SK-N-SH treated with all-trans-retinoic acid at 6 μM for 48 hours (cell line): Measurements from ENCODE around the gene TADA3.

Experiments used
- ATAC-seq: fragments of 200-7000 bp; cut with Tn5 transposase; 3 replicates; pipeline ENCODE4 v1.9.1; 2020; ENCODE audit warnings: mild to moderate bottlenecking, moderate library complexity
- ARNTL ChIP-seq: fragments of 450-650 bp; formaldehyde crosslinking; IDR thresholded peaks from 2 replicates; pipeline ENCODE4 v1.5.0; 2020; ENCODE audit warnings: low read depth, mild to moderate bottlenecking, moderate library complexity, borderline replicate concordance
- BACH2 ChIP-seq: fragments of 250-450 bp; sonication (Bioruptor Pico); IDR thresholded peaks from 2 replicates; pipeline ENCODE4 v1.9.0; 2021; ENCODE audit warnings: mild to moderate bottlenecking, borderline replicate concordance
- CSDC2 ChIP-seq: fragments of 250-450 bp; sonication (Bioruptor Pico); IDR thresholded peaks from 2 replicates; pipeline ENCODE4 v1.5.0; 2020; ENCODE audit warnings: mild to moderate bottlenecking, moderate library complexity
- ESRRG ChIP-seq: fragments of 250-450 bp; sonication (Bioruptor Pico); IDR thresholded peaks from 2 replicates; pipeline ENCODE4 v1.6.1; 2021; ENCODE audit warnings: mild to moderate bottlenecking
- GLIS3 ChIP-seq: fragments of 250-450 bp; sonication (Bioruptor Pico); IDR thresholded peaks from 2 replicates; pipeline ENCODE4 v1.5.0; 2020; ENCODE audit warnings: mild to moderate bottlenecking, moderate library complexity
- ISL1 ChIP-seq: fragments of 250-450 bp; sonication (Bioruptor Pico); IDR thresholded peaks from 2 replicates; pipeline ENCODE4 v2.1.2; 2022; ENCODE audit warnings: mild to moderate bottlenecking, moderate library complexity
- OSR1 ChIP-seq: fragments of 250-450 bp; sonication (Bioruptor Pico); IDR thresholded peaks from 2 replicates; pipeline ENCODE4 v1.8.0; 2022; ENCODE audit warnings: moderate library complexity, mild to moderate bottlenecking, inconsistent platforms
- PPARA ChIP-seq: fragments of 250-450 bp; sonication (Bioruptor Pico); IDR thresholded peaks from 2 replicates; pipeline ENCODE4 v1.5.0; 2020; ENCODE audit warnings: mild to moderate bottlenecking, borderline replicate concordance
- RARB ChIP-seq: fragments of 250-450 bp; sonication (Bioruptor Pico); IDR thresholded peaks from 2 replicates; pipeline ENCODE4 v1.8.0; 2021; ENCODE audit warnings: mild to moderate bottlenecking, moderate library complexity
- SNAI2 ChIP-seq: fragments of 250-450 bp; sonication (Bioruptor Pico); IDR thresholded peaks from 2 replicates; pipeline ENCODE4 v1.5.0; 2020; ENCODE audit warnings: mild to moderate bottlenecking, moderate library complexity
- TCF4 ChIP-seq: fragments of 250-450 bp; sonication (Bioruptor Pico); IDR thresholded peaks from 2 replicates; pipeline ENCODE4 v1.8.0; 2021; ENCODE audit warnings: mild to moderate bottlenecking, moderate library complexity, borderline replicate concordance
- TOX ChIP-seq: fragments of 250-450 bp; sonication (Bioruptor Pico); IDR thresholded peaks from 2 replicates; pipeline ENCODE4 v1.8.0; 2021; ENCODE audit warnings: mild to moderate bottlenecking, moderate library complexity, borderline replicate concordance
- ZC3H10 ChIP-seq: fragments of 250-450 bp; sonication (Bioruptor Pico); IDR thresholded peaks from 2 replicates; pipeline ENCODE4 v1.5.1; 2021; ENCODE audit warnings: mild to moderate bottlenecking, moderate library complexity
- ZFP3 ChIP-seq: fragments of 250-450 bp; sonication (Bioruptor Pico); IDR thresholded peaks from 2 replicates; pipeline ENCODE4 v1.5.0; 2020; ENCODE audit warnings: mild to moderate bottlenecking, moderate library complexity
- ZFP30 ChIP-seq: fragments of 450-650 bp; formaldehyde crosslinking; IDR thresholded peaks from 2 replicates; pipeline ENCODE4 v1.5.0; 2022; ENCODE audit warnings: mild to moderate bottlenecking, moderate library complexity
- ZNF565 ChIP-seq: fragments of 450-650 bp; formaldehyde crosslinking; conservative IDR thresholded peaks from 2 replicates; pipeline ENCODE4 v1.5.0; 2020; ENCODE audit warnings: low read depth, mild to moderate bottlenecking, moderate library complexity
- ZNF70 ChIP-seq: fragments of 450-650 bp; formaldehyde crosslinking; IDR thresholded peaks from 2 replicates; pipeline ENCODE4 v1.5.0; 2020; ENCODE audit warnings: mild to moderate bottlenecking, moderate library complexity
- ZNF8 ChIP-seq: fragments of 450-650 bp; formaldehyde crosslinking; IDR thresholded peaks from 2 replicates; pipeline ENCODE4 v1.5.0; 2020; ENCODE audit warnings: mild to moderate bottlenecking, moderate library complexity
- TF ChIP-seq, protein P1 (sequence below): fragments of 250-450 bp; sonication (Bioruptor Pico); IDR thresholded peaks from 2 replicates; pipeline ENCODE4 v1.8.0; 2021; ENCODE audit warnings: low read depth, mild to moderate bottlenecking, moderate library complexity, borderline replicate concordance
- TF ChIP-seq, protein P2 (sequence below): fragments of 250-450 bp; sonication (Bioruptor Pico); IDR thresholded peaks from 2 replicates; pipeline ENCODE4 v1.5.1; 2021; ENCODE audit warnings: mild to moderate bottlenecking, moderate library complexity
- TF ChIP-seq, protein P3 (sequence below): fragments of 250-450 bp; sonication (Bioruptor Pico); IDR thresholded peaks from 2 replicates; pipeline ENCODE4 v1.5.0; 2020; ENCODE audit warnings: mild to moderate bottlenecking, moderate library complexity
- TF ChIP-seq, protein P4 (sequence below): fragments of 250-450 bp; sonication (Bioruptor Pico); IDR thresholded peaks from 2 replicates; pipeline ENCODE4 v1.5.1; 2020; ENCODE audit warnings: low read depth, mild to moderate bottlenecking, moderate library complexity

The TADA3 gene

DNA sequence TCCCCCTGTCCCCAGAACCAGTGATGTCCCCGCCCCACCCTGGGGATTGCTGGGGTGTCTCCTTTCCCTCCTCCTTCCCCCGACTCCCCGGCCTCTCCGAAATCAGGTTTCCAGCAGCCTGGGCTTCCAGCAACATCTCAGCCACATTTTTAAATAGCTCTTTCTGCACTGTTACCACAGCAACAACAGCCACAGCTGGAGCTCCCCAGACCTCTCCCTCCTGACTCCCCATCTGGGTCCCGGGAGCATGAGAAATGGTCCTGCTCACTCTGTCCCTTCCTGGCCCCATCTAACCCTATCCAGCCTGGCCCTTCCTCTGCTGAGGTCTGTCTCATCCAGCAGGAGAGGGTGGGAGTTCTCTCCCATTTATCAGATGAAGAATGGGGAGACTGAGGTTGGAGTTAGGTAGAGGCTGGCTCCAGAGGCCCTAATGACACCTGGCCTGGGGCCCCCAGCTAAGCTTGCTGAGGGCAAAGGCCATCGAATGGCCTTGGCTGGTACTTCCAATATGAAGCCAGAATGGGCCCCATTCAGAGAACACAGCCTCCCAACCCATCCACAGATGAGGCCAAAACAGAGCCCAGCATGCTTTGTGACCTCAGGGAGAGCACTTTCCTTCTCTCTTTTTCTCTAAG, 24.0 kb downstream of the TADA3 start (continued):
- TF ChIP-seq, protein P1, sequence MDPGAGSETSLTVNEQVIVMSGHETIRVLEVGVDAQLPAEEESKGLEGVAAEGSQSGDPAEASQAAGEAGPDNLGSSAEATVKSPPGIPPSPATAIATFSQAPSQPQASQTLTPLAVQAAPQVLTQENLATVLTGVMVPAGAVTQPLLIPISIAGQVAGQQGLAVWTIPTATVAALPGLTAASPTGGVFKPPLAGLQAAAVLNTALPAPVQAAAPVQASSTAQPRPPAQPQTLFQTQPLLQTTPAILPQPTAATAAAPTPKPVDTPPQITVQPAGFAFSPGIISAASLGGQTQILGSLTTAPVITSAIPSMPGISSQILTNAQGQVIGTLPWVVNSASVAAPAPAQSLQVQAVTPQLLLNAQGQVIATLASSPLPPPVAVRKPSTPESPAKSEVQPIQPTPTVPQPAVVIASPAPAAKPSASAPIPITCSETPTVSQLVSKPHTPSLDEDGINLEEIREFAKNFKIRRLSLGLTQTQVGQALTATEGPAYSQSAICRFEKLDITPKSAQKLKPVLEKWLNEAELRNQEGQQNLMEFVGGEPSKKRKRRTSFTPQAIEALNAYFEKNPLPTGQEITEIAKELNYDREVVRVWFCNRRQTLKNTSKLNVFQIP (CRISPR knock-in tag), result no peak
- TF ChIP-seq, protein P2, sequence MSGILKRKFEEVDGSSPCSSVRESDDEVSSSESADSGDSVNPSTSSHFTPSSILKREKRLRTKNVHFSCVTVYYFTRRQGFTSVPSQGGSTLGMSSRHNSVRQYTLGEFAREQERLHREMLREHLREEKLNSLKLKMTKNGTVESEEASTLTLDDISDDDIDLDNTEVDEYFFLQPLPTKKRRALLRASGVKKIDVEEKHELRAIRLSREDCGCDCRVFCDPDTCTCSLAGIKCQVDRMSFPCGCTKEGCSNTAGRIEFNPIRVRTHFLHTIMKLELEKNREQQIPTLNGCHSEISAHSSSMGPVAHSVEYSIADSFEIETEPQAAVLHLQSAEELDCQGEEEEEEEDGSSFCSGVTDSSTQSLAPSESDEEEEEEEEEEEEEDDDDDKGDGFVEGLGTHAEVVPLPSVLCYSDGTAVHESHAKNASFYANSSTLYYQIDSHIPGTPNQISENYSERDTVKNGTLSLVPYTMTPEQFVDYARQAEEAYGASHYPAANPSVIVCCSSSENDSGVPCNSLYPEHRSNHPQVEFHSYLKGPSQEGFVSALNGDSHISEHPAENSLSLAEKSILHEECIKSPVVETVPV, result no peak
- no peak for TF ChIP-seq BACH2
- TF ChIP-seq, all 23 proteins: peak for 0

DNA sequence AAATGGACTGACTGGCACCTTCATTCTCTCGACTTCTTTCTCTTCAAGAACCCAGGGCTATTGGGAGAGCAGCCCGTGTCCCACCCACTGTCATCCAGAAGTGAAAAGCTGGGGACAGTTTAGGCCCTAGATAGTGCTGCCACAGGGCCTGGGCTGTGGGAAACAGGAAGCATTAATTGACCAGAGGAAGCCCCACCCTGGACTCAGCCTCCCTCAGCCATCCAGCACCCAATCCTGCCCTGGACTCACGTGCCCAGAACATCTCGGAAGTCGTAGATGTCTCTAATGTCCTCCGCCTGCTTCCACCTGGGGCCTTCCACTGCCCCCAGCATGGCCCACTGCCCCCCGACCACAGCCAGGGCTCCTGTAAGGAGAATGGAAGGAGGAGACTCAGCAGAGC, 24.9 kb downstream of the TADA3 start:
- ATAC-seq, result no peak
- TF ChIP-seq GLIS3 (CRISPR knock-in tag), result no peak
- TF ChIP-seq ARNTL, result no peak

DNA sequence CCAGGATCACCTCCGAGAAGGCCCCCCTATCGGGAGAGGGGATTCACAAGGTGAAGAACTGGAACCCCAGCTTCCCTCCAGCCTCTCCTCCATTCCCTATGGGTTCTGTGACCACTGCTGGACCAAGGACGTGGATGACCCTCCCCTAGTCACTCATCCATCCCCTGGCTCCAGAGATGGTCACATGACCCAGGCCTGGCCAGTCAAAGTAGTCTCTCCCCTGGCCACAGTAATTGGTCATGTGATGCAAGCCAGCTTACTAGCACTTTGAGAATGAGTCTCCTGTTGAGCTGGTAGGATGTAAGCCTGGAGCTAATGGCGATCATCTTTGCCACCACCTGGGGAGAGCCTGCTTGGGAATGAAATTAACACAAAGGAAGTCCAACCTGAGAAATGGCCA, 26.4 kb downstream of the TADA3 start:
- ATAC-seq, result no peak
- TF ChIP-seq ZNF8 (no peak), PPARA (CRISPR knock-in tag) (no peak), RARB (CRISPR knock-in tag) (no peak), ZFP30 (no peak), TOX (CRISPR knock-in tag) (no peak), ZNF565 (no peak), GLIS3 (CRISPR knock-in tag) (no peak)
- TF ChIP-seq, protein P3, sequence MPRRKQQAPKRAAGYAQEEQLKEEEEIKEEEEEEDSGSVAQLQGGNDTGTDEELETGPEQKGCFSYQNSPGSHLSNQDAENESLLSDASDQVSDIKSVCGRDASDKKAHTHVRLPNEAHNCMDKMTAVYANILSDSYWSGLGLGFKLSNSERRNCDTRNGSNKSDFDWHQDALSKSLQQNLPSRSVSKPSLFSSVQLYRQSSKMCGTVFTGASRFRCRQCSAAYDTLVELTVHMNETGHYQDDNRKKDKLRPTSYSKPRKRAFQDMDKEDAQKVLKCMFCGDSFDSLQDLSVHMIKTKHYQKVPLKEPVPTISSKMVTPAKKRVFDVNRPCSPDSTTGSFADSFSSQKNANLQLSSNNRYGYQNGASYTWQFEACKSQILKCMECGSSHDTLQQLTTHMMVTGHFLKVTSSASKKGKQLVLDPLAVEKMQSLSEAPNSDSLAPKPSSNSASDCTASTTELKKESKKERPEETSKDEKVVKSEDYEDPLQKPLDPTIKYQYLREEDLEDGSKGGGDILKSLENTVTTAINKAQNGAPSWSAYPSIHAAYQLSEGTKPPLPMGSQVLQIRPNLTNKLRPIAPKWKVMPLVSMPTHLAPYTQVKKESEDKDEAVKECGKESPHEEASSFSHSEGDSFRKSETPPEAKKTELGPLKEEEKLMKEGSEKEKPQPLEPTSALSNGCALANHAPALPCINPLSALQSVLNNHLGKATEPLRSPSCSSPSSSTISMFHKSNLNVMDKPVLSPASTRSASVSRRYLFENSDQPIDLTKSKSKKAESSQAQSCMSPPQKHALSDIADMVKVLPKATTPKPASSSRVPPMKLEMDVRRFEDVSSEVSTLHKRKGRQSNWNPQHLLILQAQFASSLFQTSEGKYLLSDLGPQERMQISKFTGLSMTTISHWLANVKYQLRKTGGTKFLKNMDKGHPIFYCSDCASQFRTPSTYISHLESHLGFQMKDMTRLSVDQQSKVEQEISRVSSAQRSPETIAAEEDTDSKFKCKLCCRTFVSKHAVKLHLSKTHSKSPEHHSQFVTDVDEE (CRISPR knock-in tag), result no peak

DNA sequence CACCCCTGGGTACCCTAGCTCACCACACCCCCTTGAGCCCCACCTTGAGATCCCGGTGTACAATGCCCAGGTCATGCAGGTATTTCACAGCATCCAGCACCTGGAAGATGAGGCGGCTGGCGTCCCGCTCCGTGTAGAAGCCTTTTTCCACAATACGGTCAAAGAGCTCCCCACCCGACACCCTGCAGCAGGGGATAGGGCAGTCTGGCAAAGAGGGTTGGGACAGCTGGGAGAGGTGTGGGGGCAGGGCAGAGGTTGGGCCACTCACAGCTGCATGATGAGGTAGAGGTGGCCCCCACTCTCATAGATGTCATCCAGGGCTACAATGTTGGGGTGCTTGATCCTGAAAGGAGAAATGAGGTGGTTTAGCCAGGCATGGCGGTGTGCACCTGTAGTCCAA, 29.4 kb downstream of the TADA3 start:
- ATAC-seq, result no peak
- TF ChIP-seq, protein P4, sequence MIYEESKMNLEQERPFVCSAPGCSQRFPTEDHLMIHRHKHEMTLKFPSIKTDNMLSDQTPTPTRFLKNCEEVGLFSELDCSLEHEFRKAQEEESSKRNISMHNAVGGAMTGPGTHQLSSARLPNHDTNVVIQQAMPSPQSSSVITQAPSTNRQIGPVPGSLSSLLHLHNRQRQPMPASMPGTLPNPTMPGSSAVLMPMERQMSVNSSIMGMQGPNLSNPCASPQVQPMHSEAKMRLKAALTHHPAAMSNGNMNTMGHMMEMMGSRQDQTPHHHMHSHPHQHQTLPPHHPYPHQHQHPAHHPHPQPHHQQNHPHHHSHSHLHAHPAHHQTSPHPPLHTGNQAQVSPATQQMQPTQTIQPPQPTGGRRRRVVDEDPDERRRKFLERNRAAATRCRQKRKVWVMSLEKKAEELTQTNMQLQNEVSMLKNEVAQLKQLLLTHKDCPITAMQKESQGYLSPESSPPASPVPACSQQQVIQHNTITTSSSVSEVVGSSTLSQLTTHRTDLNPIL (CRISPR knock-in tag), result no peak
- TF ChIP-seq ARNTL (no peak), ZFP30 (no peak), RARB (CRISPR knock-in tag) (no peak), ZNF70 (CRISPR knock-in tag) (no peak), BACH2 (no peak), TOX (CRISPR knock-in tag) (no peak), PPARA (CRISPR knock-in tag) (no peak), ZC3H10 (CRISPR knock-in tag) (no peak), ZNF565 (no peak), TCF4 (CRISPR knock-in tag) (no peak), ZNF8 (no peak)
- TF ChIP-seq, protein P2, result no peak

DNA sequence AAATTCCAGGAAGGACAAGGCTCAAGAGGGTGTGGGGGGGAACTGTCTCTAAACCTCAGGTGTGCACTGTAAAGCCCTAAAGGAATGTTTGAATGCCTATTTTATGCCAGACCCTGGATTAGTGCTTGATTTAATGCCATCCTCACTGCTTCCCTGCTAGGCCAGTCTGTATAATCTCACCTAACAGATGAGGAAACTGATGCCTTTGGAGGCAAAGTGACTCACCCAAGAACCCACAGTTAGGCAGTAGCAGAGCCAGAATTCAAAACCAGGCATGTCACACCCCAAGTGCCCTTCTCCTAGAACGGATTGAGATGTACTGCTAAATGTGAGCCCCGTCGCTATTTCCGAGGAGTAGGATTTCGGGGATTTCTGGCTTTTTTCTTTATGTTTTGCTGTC, 30.4 kb downstream of the TADA3 start:
- no peak; the same call in 2 of the 3 replicates for ATAC-seq
- TF ChIP-seq ZNF8 (no peak), ESRRG (CRISPR knock-in tag) (no peak), PPARA (CRISPR knock-in tag) (no peak), ZNF565 (no peak), ARNTL (no peak), SNAI2 (no peak), TOX (CRISPR knock-in tag) (no peak), ZFP3 (no peak), ZC3H10 (CRISPR knock-in tag) (no peak), ISL1 (CRISPR knock-in tag) (no peak), GLIS3 (CRISPR knock-in tag) (no peak), CSDC2 (CRISPR knock-in tag) (no peak), ZFP30 (no peak), OSR1 (no peak)
- TF ChIP-seq, protein P2, result no peak
- TF ChIP-seq, protein P1 (CRISPR knock-in tag), result no peak
